GM23338 (cell line): ENCODE measurements around the gene KRTDAP. TPM values are rescaled to one million over a fixed set of nuclear protein-coding genes. Genes with fewer than 3 reads are reported as not detected.

ENCODE experiments used
- ATAC-seq: fragments of 200-7000 bp; cut with Tn5 transposase; 3 replicates; pipeline ENCODE4 v1.9.1; 2020
- DNase-seq: peaks from one replicate; pipeline ENCODE4 v3.0.0-alpha.2; 2015; ENCODE audit warnings: low spot score
- H2AFZ ChIP-seq: fragments of 200-600 bp; sonication (generic); 2 replicates; pipeline ENCODE4 v1.8.0; 2016; ENCODE audit warnings: antibody characterized with exemption, mild to moderate bottlenecking, moderate library complexity
- H3F3A ChIP-seq: fragments of 200-600 bp; sonication (generic); replicated peaks from 2 replicates; pipeline ENCODE4 v1.8.0; 2017; ENCODE audit warnings: antibody characterized with exemption, mixed run types, low read depth
- H3K27ac ChIP-seq: fragments of 200-600 bp; sonication (generic); 2 replicates; pipeline ENCODE4 v1.6.1; 2016; ENCODE audit warnings: low read depth
- H3K27me3 ChIP-seq: fragments of 200-600 bp; sonication (generic); 2 replicates; pipeline ENCODE4 v1.8.0; 2016; ENCODE audit warnings: mild to moderate bottlenecking, mixed run types, moderate library complexity; ENCODE audit not compliant: insufficient read depth
- H3K36me3 ChIP-seq: fragments of 200-600 bp; sonication (generic); 2 replicates; pipeline ENCODE4 v1.8.0; 2016; ENCODE audit warnings: mild to moderate bottlenecking; ENCODE audit not compliant: insufficient read depth
- H3K4me1 ChIP-seq: fragments of 200-600 bp; sonication (generic); 2 replicates; pipeline ENCODE4 v1.8.0; 2016; ENCODE audit warnings: mild to moderate bottlenecking, moderate library complexity; ENCODE audit not compliant: insufficient read depth
- H3K4me2 ChIP-seq: fragments of 200-600 bp; sonication (generic); 2 replicates; pipeline ENCODE4 v1.7.1; 2017; ENCODE audit warnings: mixed run types
- H3K4me3 ChIP-seq: fragments of 200-600 bp; sonication (generic); 2 replicates; pipeline ENCODE4 v1.6.1; 2016; ENCODE audit warnings: mixed run types
- H3K79me2 ChIP-seq: fragments of 200-600 bp; sonication (generic); replicated peaks from 2 replicates; pipeline ENCODE4 v1.8.0; 2017; ENCODE audit warnings: mild to moderate bottlenecking; ENCODE audit not compliant: insufficient read depth
- H3K9me2 ChIP-seq: fragments of 200-600 bp; sonication (generic); 2 replicates; pipeline ENCODE4 v1.8.0; 2017; ENCODE audit not compliant: insufficient read depth
- H4K20me1 ChIP-seq: fragments of 200-600 bp; sonication (generic); replicated peaks from 2 replicates; pipeline ENCODE4 v1.8.0; 2017; ENCODE audit warnings: mild to moderate bottlenecking; ENCODE audit not compliant: insufficient read depth
- H3K27ac Mint-ChIP-seq: 2 replicates; pipeline ENCODE4 v1.8.0; 2020; ENCODE audit warnings: inconsistent platforms, mild to moderate bottlenecking, moderate library complexity, mixed read lengths
- H3K27me3 Mint-ChIP-seq: 3 replicates; pipeline ENCODE4 v1.8.0; 2022; ENCODE audit warnings: low read depth, mild to moderate bottlenecking, moderate library complexity, mixed read lengths, inconsistent platforms; ENCODE audit not compliant: insufficient read depth, poor library complexity
- H3K36me3 Mint-ChIP-seq: 3 replicates; pipeline ENCODE4 v1.8.0; 2021; ENCODE audit warnings: low read depth, mild to moderate bottlenecking, inconsistent platforms, moderate library complexity, mixed read lengths
- H3K4me1 Mint-ChIP-seq: 3 replicates; pipeline ENCODE4 v1.8.0; 2020; ENCODE audit warnings: mild to moderate bottlenecking, inconsistent platforms, mixed read lengths
- H3K4me3 Mint-ChIP-seq: 3 replicates; pipeline ENCODE4 v1.8.0; 2021; ENCODE audit warnings: moderate library complexity, mild to moderate bottlenecking, inconsistent platforms, mixed read lengths
- H3K9me3 Mint-ChIP-seq: 3 replicates; pipeline ENCODE4 v1.8.0; 2020; ENCODE audit warnings: moderate library complexity, mild to moderate bottlenecking, inconsistent platforms, mixed read lengths
- CREB1 ChIP-seq: fragments of 250-450 bp; sonication (Bioruptor Pico); IDR thresholded peaks from 2 replicates; pipeline ENCODE4 v1.5.0; 2020; ENCODE audit warnings: low read depth, mild to moderate bottlenecking, moderate library complexity
- EZH2 ChIP-seq: fragments of 200-600 bp; sonication (generic); IDR thresholded peaks from one replicate; pipeline ENCODE4 v1.8.0; 2017; ENCODE audit warnings: antibody characterized with exemption, mild to moderate bottlenecking, low read depth; ENCODE audit not compliant: unreplicated experiment
- EZH2phosphoT487 ChIP-seq: fragments of 200-600 bp; sonication (generic); IDR thresholded peaks from one replicate; pipeline ENCODE4 v1.8.1; 2018; ENCODE audit warnings: antibody characterized with exemption; ENCODE audit not compliant: unreplicated experiment
- JUNB ChIP-seq: IDR thresholded peaks from one replicate; pipeline ENCODE4 v1.6.1; 2016; ENCODE audit warnings: antibody characterized with exemption; ENCODE audit not compliant: unreplicated experiment
- NANOG ChIP-seq: IDR thresholded peaks from 2 replicates; pipeline ENCODE4 v1.6.1; 2016; ENCODE audit warnings: antibody characterized with exemption, borderline replicate concordance
- POLR2AphosphoS5 ChIP-seq: IDR thresholded peaks from 2 replicates; pipeline ENCODE4 v1.6.1; 2016; ENCODE audit warnings: antibody characterized with exemption, low read depth
- STAT1 ChIP-seq: IDR thresholded peaks from one replicate; pipeline ENCODE4 v1.6.1; 2016; ENCODE audit warnings: antibody characterized with exemption; ENCODE audit not compliant: unreplicated experiment
- ZNF114 ChIP-seq: fragments of 250-450 bp; sonication (Bioruptor Pico); IDR thresholded peaks from 2 replicates; pipeline ENCODE4 v1.5.0; 2020; ENCODE audit warnings: mild to moderate bottlenecking, moderate library complexity
- ZNF331 ChIP-seq: fragments of 250-450 bp; sonication (Bioruptor Pico); IDR thresholded peaks from 2 replicates; pipeline ENCODE4 v1.5.0; 2020; ENCODE audit warnings: low read depth, mild to moderate bottlenecking, moderate library complexity
- polyA plus RNA-seq: library from polyadenylated mRNA; unstranded; fragments of >200 nt; fragmentation: Nextera tagmentation; extraction: Ambion mirVana; gene quantifications from 2 replicates; pipeline ENCODE4 v1.2.1, GENCODE V29; 2016
- total RNA-seq: library from RNA; depleted of rRNA; stranded (reverse); fragments of >200 nt; shearing (Covaris generic); gene quantifications from 2 replicates; pipeline ENCODE4 v1.2.3, GENCODE V29; 2014
- TF ChIP-seq, protein P1 (sequence below): IDR thresholded peaks from 2 replicates; pipeline ENCODE4 v1.6.1; 2016; ENCODE audit warnings: antibody characterized with exemption
- TF ChIP-seq, protein P2 (sequence below): fragments of 250-450 bp; sonication (Bioruptor Pico); IDR thresholded peaks from 2 replicates; pipeline ENCODE4 v1.5.0; 2020; ENCODE audit warnings: mild to moderate bottlenecking, moderate library complexity

The KRTDAP gene
- total and polyA plus RNA-seq, 2 experiments from 2014 or later: 2.7 TPM; not detected in 1

DNA sequence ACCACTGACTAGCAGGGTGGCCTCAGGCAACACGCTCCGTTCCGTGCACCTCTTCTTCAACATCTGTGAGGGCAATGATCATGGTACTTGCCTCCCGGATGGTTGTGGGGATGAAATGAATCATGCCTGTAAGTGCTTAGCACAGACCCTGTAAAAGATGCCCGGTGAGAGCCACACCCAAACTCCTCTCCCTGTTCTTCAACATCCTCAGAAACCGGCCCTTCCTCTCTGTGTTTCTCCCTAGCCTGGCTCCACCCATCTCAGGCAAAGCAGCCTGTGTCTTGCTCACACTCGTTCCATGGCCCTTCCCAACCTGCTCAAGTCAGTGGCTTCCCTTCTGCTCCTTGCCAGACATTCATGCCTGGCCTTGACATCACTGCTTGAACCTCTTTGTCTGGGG lies 29.0 kb upstream of the KRTDAP start:
- no peaks in the 10 kb centered on the region for H3K27me3 ChIP-seq
- Mint-ChIP-seq H3K27me3 (peaks cover 14% of the 10 kb centered on the region), H3K4me1 (peaks cover 30% of the 10 kb centered on the region), H3K9me3 (no peaks in the 10 kb centered on the region; the same call in 2 of the 3 replicates), H3K4me3 (no peak overlapping the region), H3K27ac (no peak overlapping the region), H3K36me3 (no peaks in the 10 kb centered on the region)
- no peaks in the 10 kb centered on the region for H3K36me3 ChIP-seq
- ATAC-seq: peak; percentile 10; the same call in 2 of the 3 replicates
- H3K79me2 ChIP-seq: no peaks in the 10 kb centered on the region
- TF ChIP-seq CREB1 (CRISPR knock-in tag) (no peak), STAT1 (no peak), POLR2AphosphoS5 (no peak), JUNB (no peak), NANOG (no peak), EZH2 (no peak), ZNF331 (CRISPR knock-in tag) (no peak), EZH2phosphoT487 (no peak), ZNF114 (no peak)
- TF ChIP-seq, protein P1, sequence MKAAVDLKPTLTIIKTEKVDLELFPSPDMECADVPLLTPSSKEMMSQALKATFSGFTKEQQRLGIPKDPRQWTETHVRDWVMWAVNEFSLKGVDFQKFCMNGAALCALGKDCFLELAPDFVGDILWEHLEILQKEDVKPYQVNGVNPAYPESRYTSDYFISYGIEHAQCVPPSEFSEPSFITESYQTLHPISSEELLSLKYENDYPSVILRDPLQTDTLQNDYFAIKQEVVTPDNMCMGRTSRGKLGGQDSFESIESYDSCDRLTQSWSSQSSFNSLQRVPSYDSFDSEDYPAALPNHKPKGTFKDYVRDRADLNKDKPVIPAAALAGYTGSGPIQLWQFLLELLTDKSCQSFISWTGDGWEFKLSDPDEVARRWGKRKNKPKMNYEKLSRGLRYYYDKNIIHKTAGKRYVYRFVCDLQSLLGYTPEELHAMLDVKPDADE: no peak
- TF ChIP-seq, protein P2, sequence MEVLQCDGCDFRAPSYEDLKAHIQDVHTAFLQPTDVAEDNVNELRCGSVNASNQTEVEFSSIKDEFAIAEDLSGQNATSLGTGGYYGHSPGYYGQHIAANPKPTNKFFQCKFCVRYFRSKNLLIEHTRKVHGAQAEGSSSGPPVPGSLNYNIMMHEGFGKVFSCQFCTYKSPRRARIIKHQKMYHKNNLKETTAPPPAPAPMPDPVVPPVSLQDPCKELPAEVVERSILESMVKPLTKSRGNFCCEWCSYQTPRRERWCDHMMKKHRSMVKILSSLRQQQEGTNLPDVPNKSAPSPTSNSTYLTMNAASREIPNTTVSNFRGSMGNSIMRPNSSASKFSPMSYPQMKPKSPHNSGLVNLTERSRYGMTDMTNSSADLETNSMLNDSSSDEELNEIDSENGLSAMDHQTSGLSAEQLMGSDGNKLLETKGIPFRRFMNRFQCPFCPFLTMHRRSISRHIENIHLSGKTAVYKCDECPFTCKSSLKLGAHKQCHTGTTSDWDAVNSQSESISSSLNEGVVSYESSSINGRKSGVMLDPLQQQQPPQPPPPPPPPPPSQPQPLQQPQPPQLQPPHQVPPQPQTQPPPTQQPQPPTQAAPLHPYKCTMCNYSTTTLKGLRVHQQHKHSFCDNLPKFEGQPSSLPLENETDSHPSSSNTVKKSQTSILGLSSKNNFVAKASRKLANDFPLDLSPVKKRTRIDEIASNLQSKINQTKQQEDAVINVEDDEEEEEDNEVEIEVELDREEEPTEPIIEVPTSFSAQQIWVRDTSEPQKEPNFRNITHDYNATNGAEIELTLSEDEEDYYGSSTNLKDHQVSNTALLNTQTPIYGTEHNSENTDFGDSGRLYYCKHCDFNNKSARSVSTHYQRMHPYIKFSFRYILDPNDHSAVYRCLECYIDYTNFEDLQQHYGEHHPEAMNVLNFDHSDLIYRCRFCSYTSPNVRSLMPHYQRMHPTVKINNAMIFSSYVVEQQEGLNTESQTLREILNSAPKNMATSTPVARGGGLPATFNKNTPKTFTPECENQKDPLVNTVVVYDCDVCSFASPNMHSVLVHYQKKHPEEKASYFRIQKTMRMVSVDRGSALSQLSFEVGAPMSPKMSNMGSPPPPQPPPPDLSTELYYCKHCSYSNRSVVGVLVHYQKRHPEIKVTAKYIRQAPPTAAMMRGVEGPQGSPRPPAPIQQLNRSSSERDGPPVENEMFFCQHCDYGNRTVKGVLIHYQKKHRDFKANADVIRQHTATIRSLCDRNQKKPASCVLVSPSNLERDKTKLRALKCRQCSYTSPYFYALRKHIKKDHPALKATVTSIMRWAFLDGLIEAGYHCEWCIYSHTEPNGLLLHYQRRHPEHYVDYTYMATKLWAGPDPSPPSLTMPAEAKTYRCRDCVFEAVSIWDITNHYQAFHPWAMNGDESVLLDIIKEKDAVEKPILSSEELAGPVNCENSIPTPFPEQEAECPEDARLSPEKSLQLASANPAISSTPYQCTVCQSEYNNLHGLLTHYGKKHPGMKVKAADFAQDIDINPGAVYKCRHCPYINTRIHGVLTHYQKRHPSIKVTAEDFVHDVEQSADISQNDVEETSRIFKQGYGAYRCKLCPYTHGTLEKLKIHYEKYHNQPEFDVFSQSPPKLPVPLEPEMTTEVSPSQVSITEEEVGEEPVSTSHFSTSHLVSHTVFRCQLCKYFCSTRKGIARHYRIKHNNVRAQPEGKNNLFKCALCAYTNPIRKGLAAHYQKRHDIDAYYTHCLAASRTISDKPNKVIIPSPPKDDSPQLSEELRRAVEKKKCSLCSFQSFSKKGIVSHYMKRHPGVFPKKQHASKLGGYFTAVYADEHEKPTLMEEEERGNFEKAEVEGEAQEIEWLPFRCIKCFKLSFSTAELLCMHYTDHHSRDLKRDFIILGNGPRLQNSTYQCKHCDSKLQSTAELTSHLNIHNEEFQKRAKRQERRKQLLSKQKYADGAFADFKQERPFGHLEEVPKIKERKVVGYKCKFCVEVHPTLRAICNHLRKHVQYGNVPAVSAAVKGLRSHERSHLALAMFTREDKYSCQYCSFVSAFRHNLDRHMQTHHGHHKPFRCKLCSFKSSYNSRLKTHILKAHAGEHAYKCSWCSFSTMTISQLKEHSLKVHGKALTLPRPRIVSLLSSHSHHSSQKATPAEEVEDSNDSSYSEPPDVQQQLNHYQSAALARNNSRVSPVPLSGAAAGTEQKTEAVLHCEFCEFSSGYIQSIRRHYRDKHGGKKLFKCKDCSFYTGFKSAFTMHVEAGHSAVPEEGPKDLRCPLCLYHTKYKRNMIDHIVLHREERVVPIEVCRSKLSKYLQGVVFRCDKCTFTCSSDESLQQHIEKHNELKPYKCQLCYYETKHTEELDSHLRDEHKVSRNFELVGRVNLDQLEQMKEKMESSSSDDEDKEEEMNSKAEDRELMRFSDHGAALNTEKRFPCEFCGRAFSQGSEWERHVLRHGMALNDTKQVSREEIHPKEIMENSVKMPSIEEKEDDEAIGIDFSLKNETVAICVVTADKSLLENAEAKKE (CRISPR knock-in tag): no peak
- H2AFZ ChIP-seq: no peak overlapping the region
- no peaks in the 10 kb centered on the region for H3F3A ChIP-seq
- no peaks in the 10 kb centered on the region for H3K9me2 ChIP-seq
- H3K4me2 ChIP-seq: no peak overlapping the region
- no peak for DNase-seq
- no peak overlapping the region for H3K27ac ChIP-seq
- H3K4me3 ChIP-seq: no peak overlapping the region
- peaks cover 21% of the 10 kb centered on the region for H3K4me1 ChIP-seq
- no peaks in the 10 kb centered on the region for H4K20me1 ChIP-seq
